Activated naive CD8-positive, alpha-beta T cell treated with anti-CD3 and anti-CD28 coated beads for 36 hours (primary cell): Measurements from ENCODE around the gene CLEC2B. TPM values are rescaled to one million over a fixed set of nuclear protein-coding genes. Genes with fewer than 3 reads are reported as not detected.

Experiments
- DNase-seq: peaks from one replicate; pipeline ENCODE4 v3.0.0; 2021
- H3K27ac Mint-ChIP-seq: one replicate; pipeline ENCODE4 v1.8.0; 2022; ENCODE audit warnings: mild to moderate bottlenecking, moderate library complexity, mixed read lengths
- H3K27me3 Mint-ChIP-seq: one replicate; pipeline ENCODE4 v1.8.0; 2022; ENCODE audit warnings: mild to moderate bottlenecking, mixed read lengths
- H3K36me3 Mint-ChIP-seq: one replicate; pipeline ENCODE4 v1.8.0; 2021; ENCODE audit warnings: mild to moderate bottlenecking, mixed read lengths
- H3K4me1 Mint-ChIP-seq: one replicate; pipeline ENCODE4 v1.8.0; 2021; ENCODE audit warnings: mixed read lengths
- H3K4me3 Mint-ChIP-seq: one replicate; pipeline ENCODE4 v1.8.0; 2022; ENCODE audit warnings: mild to moderate bottlenecking, moderate library complexity, mixed read lengths
- H3K9me3 Mint-ChIP-seq: one replicate; pipeline ENCODE4 v1.8.0; 2022; ENCODE audit warnings: mixed read lengths
- total RNA-seq, 2 experiments: library from RNA; stranded (reverse); gene quantifications; one replicate each; pipeline ENCODE4 v1.2.3, GENCODE V29; 2021

The CLEC2B gene
- total RNA-seq, 2 experiments from 2014 or later, result 21.1 to 25.6 TPM

GRCh38 chr12:9851927-9852326 lies 17.2 kb downstream of the CLEC2B start:
- Mint-ChIP-seq H3K4me1 (peaks cover 43% of the 10 kb centered on the region), H3K36me3 (peaks cover 62% of the 10 kb centered on the region), H3K4me3 (no peak overlapping the region), H3K9me3 (peaks cover 5% of the 10 kb centered on the region), H3K27me3 (no peaks in the 10 kb centered on the region), H3K27ac (no peak overlapping the region)
- DNase-seq, result no peak

GRCh38 chr12:9851050-9851449 lies 18.1 kb downstream of the CLEC2B start:
- Mint-ChIP-seq H3K27me3 (no peaks in the 10 kb centered on the region), H3K9me3 (peaks cover 13% of the 10 kb centered on the region), H3K4me3 (no peak overlapping the region), H3K36me3 (peaks cover 64% of the 10 kb centered on the region), H3K4me1 (peaks cover 37% of the 10 kb centered on the region), H3K27ac (no peak overlapping the region)
- no peak for DNase-seq

GRCh38 chr12:9848899-9849298 lies 20.3 kb downstream of the CLEC2B start:
- H3K9me3 Mint-ChIP-seq, result peaks cover 15% of the 10 kb centered on the region
- no peaks in the 10 kb centered on the region for H3K27me3 Mint-ChIP-seq
- H3K4me3 Mint-ChIP-seq, result no peak overlapping the region
- H3K36me3 Mint-ChIP-seq, result peaks cover 46% of the 10 kb centered on the region
- no peak overlapping the region for H3K27ac Mint-ChIP-seq
- no peak for DNase-seq
- H3K4me1 Mint-ChIP-seq, result peaks cover 20% of the 10 kb centered on the region

GRCh38 chr12:9843407-9843806 lies 25.7 kb downstream of the CLEC2B start:
- Mint-ChIP-seq H3K36me3 (peaks cover 13% of the 10 kb centered on the region), H3K27ac (no peak overlapping the region), H3K4me3 (no peak overlapping the region), H3K4me1 (no peaks in the 10 kb centered on the region), H3K27me3 (no peaks in the 10 kb centered on the region), H3K9me3 (peaks cover 15% of the 10 kb centered on the region)
- no peak for DNase-seq

- DNase-seq, result no peak
- Mint-ChIP-seq H3K27me3 (no peaks in the 10 kb centered on the region), H3K4me1 (peaks cover 3% of the 10 kb centered on the region), H3K9me3 (no peaks in the 10 kb centered on the region), H3K36me3 (no peaks in the 10 kb centered on the region), H3K4me3 (no peak overlapping the region), H3K27ac (no peak overlapping the region)
Measured at GRCh38 chr12:9831720-9832119, 37.4 kb downstream of the CLEC2B start.

- H3K4me3 Mint-ChIP-seq, result no peak overlapping the region
- no peaks in the 10 kb centered on the region for H3K9me3 Mint-ChIP-seq
- H3K36me3 Mint-ChIP-seq, result no peaks in the 10 kb centered on the region
- no peak overlapping the region for H3K27ac Mint-ChIP-seq
- H3K4me1 Mint-ChIP-seq, result peaks cover 3% of the 10 kb centered on the region
- no peaks in the 10 kb centered on the region for H3K27me3 Mint-ChIP-seq
- DNase-seq, result no peak
Measured at GRCh38 chr12:9829982-9830381, 39.2 kb downstream of the CLEC2B start.

- no peaks in the 10 kb centered on the region for H3K36me3 Mint-ChIP-seq
- peaks cover 3% of the 10 kb centered on the region for H3K4me1 Mint-ChIP-seq
- peaks cover 2% of the 10 kb centered on the region for H3K9me3 Mint-ChIP-seq
- no peak overlapping the region for H3K27ac Mint-ChIP-seq
- H3K27me3 Mint-ChIP-seq, result no peaks in the 10 kb centered on the region
- no peak overlapping the region for H3K4me3 Mint-ChIP-seq
- DNase-seq, result no peak
Measured at GRCh38 chr12:9829483-9829882, 39.7 kb downstream of the CLEC2B start.

GRCh38 chr12:9827209-9827888 lies 41.8 kb downstream of the CLEC2B start, which contains the start of gene KLRF1:
Gene KLRF1 (plus strand): TSS chr12:9827481. CDS start chr12:9827545, 64 bp downstream.
- no peak for DNase-seq
- Mint-ChIP-seq H3K27ac (no peak within 1 kb of the TSS), H3K4me3 (no peak within 1 kb of the TSS), H3K36me3 (peaks cover 2% of the 10 kb centered on the region), H3K4me1 (peaks cover 3% of the 10 kb centered on the region), H3K27me3 (no peaks in the 10 kb centered on the region), H3K9me3 (peaks cover 2% of the 10 kb centered on the region)

GRCh38 chr12:9820281-9820930 lies 48.7 kb downstream of the CLEC2B start:
- Mint-ChIP-seq H3K27ac (no peak overlapping the region), H3K36me3 (peaks cover 2% of the 10 kb centered on the region), H3K4me3 (no peak overlapping the region), H3K4me1 (no peaks in the 10 kb centered on the region), H3K27me3 (no peaks in the 10 kb centered on the region), H3K9me3 (peaks cover 2% of the 10 kb centered on the region)
- no peak for DNase-seq

GRCh38 chr12:9813821-9814798 lies 55.0 kb downstream of the CLEC2B start:
- peaks cover 9% of the 10 kb centered on the region for H3K27me3 Mint-ChIP-seq
- peaks cover 13% of the 10 kb centered on the region for H3K4me1 Mint-ChIP-seq
- no peaks in the 10 kb centered on the region for H3K36me3 Mint-ChIP-seq
- DNase-seq, result peak; percentile 92
- peak overlapping the region; percentile 61 for H3K27ac Mint-ChIP-seq
- peak overlapping the region; percentile 89 for H3K4me3 Mint-ChIP-seq
- H3K9me3 Mint-ChIP-seq, result no peaks in the 10 kb centered on the region

- H3K4me3 Mint-ChIP-seq, result no peak overlapping the region
- DNase-seq, result no peak
- H3K4me1 Mint-ChIP-seq, result peaks cover 13% of the 10 kb centered on the region
- peaks cover 9% of the 10 kb centered on the region for H3K27me3 Mint-ChIP-seq
- no peaks in the 10 kb centered on the region for H3K36me3 Mint-ChIP-seq
- no peaks in the 10 kb centered on the region for H3K9me3 Mint-ChIP-seq
- no peak overlapping the region for H3K27ac Mint-ChIP-seq
Measured at GRCh38 chr12:9811621-9812020, 57.5 kb downstream of the CLEC2B start.

- no peak overlapping the region for H3K27ac Mint-ChIP-seq
- H3K4me1 Mint-ChIP-seq, result peaks cover 13% of the 10 kb centered on the region
- DNase-seq, result no peak
- peaks cover 9% of the 10 kb centered on the region for H3K27me3 Mint-ChIP-seq
- H3K4me3 Mint-ChIP-seq, result no peak overlapping the region
- no peaks in the 10 kb centered on the region for H3K36me3 Mint-ChIP-seq
- no peaks in the 10 kb centered on the region for H3K9me3 Mint-ChIP-seq
Measured at GRCh38 chr12:9810671-9811070, 58.5 kb downstream of the CLEC2B start.

- Mint-ChIP-seq H3K27ac (no peak overlapping the region), H3K4me1 (peaks cover 13% of the 10 kb centered on the region), H3K9me3 (no peaks in the 10 kb centered on the region), H3K27me3 (peaks cover 9% of the 10 kb centered on the region), H3K36me3 (no peaks in the 10 kb centered on the region), H3K4me3 (no peak overlapping the region)
- DNase-seq, result no peak
Measured at GRCh38 chr12:9809866-9810265, 59.3 kb downstream of the CLEC2B start.

- no peak overlapping the region for H3K27ac Mint-ChIP-seq
- no peaks in the 10 kb centered on the region for H3K9me3 Mint-ChIP-seq
- H3K4me3 Mint-ChIP-seq, result no peak overlapping the region
- peaks cover 9% of the 10 kb centered on the region for H3K27me3 Mint-ChIP-seq
- H3K4me1 Mint-ChIP-seq, result peaks cover 12% of the 10 kb centered on the region
- no peak for DNase-seq
- no peaks in the 10 kb centered on the region for H3K36me3 Mint-ChIP-seq
Measured at GRCh38 chr12:9809338-9809737, 59.8 kb downstream of the CLEC2B start.

GRCh38 chr12:9808504-9808903 lies 60.6 kb downstream of the CLEC2B start:
- H3K36me3 Mint-ChIP-seq, result no peaks in the 10 kb centered on the region
- no peak for DNase-seq
- no peaks in the 10 kb centered on the region for H3K9me3 Mint-ChIP-seq
- H3K4me3 Mint-ChIP-seq, result no peak overlapping the region
- H3K4me1 Mint-ChIP-seq, result peaks cover 9% of the 10 kb centered on the region
- H3K27me3 Mint-ChIP-seq, result peaks cover 9% of the 10 kb centered on the region
- no peak overlapping the region for H3K27ac Mint-ChIP-seq
